ENCODE results near the gene JAZF1. TPM values are rescaled to one million over a fixed set of nuclear protein-coding genes. Genes with fewer than 3 reads are reported as not detected.

Gene JAZF1
- total and polyA plus RNA-seq, 2 of the 4 experiments (the other 2 are of a cell fraction) = 8.4 to 10.5 TPM

GRCh38 chr7:28201131-28201530 is 20.5 kb upstream of the JAZF1 start:
- no peak for ATAC-seq (ENCODE audit: low read depth)

More at GRCh38 chr7:28201131-28201530, 20.5 kb upstream of the JAZF1 start:
- Histone ChIP-seq H3K4me1 (ENCODE audit: control insufficient read depth, insufficient read depth, low read length) (peaks cover 4% of the 10 kb centered on the region), H2AK9ac (replicated peaks; ENCODE audit: low read depth, low read length, poor library complexity) (no peak overlapping the region), H2BK120ac (ENCODE audit: low read depth, low read length) (no peak overlapping the region), H3K9me3 (ENCODE audit: control insufficient read depth, insufficient read depth, low read length) (no peaks in the 10 kb centered on the region), H3K27ac (ENCODE audit: insufficient read depth, low read length) (no peak overlapping the region), H3K4me3 (ENCODE audit: insufficient read depth, low read depth, low read length) (no peak overlapping the region), H3K27me3 (ENCODE audit: control insufficient read depth, insufficient read depth, low read length) (no peaks in the 10 kb centered on the region), H3K56ac (ENCODE audit: extremely low read depth, insufficient read depth, low read length) (no peak overlapping the region), H3K79me1 (ENCODE audit: low read depth in 1 of 2, low read length in 2 of 2) (no peaks in the 10 kb centered on the region), H4K20me1 (ENCODE audit: insufficient read depth, low read length) (no peaks in the 10 kb centered on the region), H2AK5ac (ENCODE audit: low read depth, low read length) (no peak overlapping the region), H2AFZ (replicated peaks; ENCODE audit: low read length, poor library complexity) (no peak overlapping the region), H3K36me3 (ENCODE audit: control insufficient read depth, insufficient read depth, low read length) (no peaks in the 10 kb centered on the region), H4K91ac (ENCODE audit: insufficient read depth, low read depth, low read length) (no peak overlapping the region), H2BK20ac (ENCODE audit: low read depth, low read length) (no peak overlapping the region), H3K18ac (ENCODE audit: low read depth, low read length) (no peak overlapping the region), H2BK5ac (ENCODE audit: low read depth, low read length, poor library complexity, severe bottlenecking) (no peak overlapping the region), H4K5ac (ENCODE audit: low read depth, low read length) (no peak overlapping the region), H3K9ac (ENCODE audit: low read depth, low read length) (no peak overlapping the region), H4K8ac (ENCODE audit: low read depth in 2 of 2, low read length in 2 of 2) (no peak overlapping the region), H3K14ac (replicated peaks; ENCODE audit: low read depth, low read length) (no peak overlapping the region), H2BK15ac (ENCODE audit: low read depth, low read length) (no peak overlapping the region), H3K23ac (ENCODE audit: low read depth, low read length) (no peak overlapping the region), H3K4ac (ENCODE audit: low read depth, low read length) (no peak overlapping the region), H3K4me2 (ENCODE audit: low read depth, low read length) (no peak overlapping the region), H3K9me1 (ENCODE audit: insufficient read depth, low read length) (no peaks in the 10 kb centered on the region)
- CTCF ChIA-PET = no interaction called here
- in situ Hi-C loops (cut with MboI; ENCODE audit: low sequenced_read_pairs) = no loop called here
- TF ChIP-seq CHD1 (IDR thresholded peaks at IDR 0.05; ENCODE audit: low read depth, low read length) (no peak), ELK1 (IDR thresholded peaks at IDR 0.05; ENCODE audit: borderline replicate concordance, low read depth, low read length) (no peak), CEBPB (IDR thresholded peaks at IDR 0.05; ENCODE audit: low read depth, low read length) (no peak), MXI1 (IDR thresholded peaks at IDR 0.05; ENCODE audit: borderline replicate concordance, low read depth, low read length) (no peak), NFE2L2 (IDR thresholded peaks at IDR 0.05; ENCODE audit: low read depth, low read length) (no peak), FOS (IDR thresholded peaks at IDR 0.05; ENCODE audit: low read depth, low read length) (no peak), RCOR1 (IDR thresholded peaks at IDR 0.05; ENCODE audit: insufficient replicate concordance, low read length) (no peak), POLR2A (IDR thresholded peaks at IDR 0.05; ENCODE audit: low read depth, low read length) (no peak), SMC3 (IDR thresholded peaks at IDR 0.05; ENCODE audit: low read depth, low read length) (no peak)
- intact Hi-C loops (cut with micrococcal nuclease) = loop anchor here (5.0 kb wide), 1 partner anchor 51 kb away; no protein-coding TSS in a partner anchor
- POLR2A ChIA-PET (ENCODE audit: unreplicated experiment) = no interaction called here
- DNase-seq = no peak
- dilution Hi-C loops (cut with HindIII; ENCODE audit: low sequenced_read_pairs, unreplicated experiment) = no loop called here
- BruUV-seq (replicated peaks) = no TSS peak
- no CpG with 5 or more reads among the region's 1 CpG for WGBS, 2 experiments (ENCODE audit: extremely low coverage in 2 of 2, insufficient read length in 1 of 2)

All from IMR-90 (cell line).